Keratinocyte (primary cell): ENCODE data around the gene BCL2L1. TPM values are rescaled to one million over a fixed set of nuclear protein-coding genes. Genes with fewer than 3 reads are reported as not detected.

ENCODE experiments used
- DNase-seq: peaks from one replicate; pipeline ENCODE4 v3.0.0-alpha.2; 2011; ENCODE audit warnings: low read depth, missing footprints, low spot score
- FAIRE-seq: peaks from 2 replicates; lab custom pipeline; 2011; peaks lifted over from hg19 to GRCh38; lab: Jason Lieb, UNC
- H2AFZ ChIP-seq: 2 replicates; pipeline ENCODE4 v1.6.0; 2012; ENCODE audit warnings: low read length, control low read depth, inconsistent platforms; ENCODE audit not compliant: control insufficient read depth
- H3K27ac ChIP-seq: 2 replicates; pipeline ENCODE4 v1.5.1; 2011; ENCODE audit warnings: low read length; ENCODE audit not compliant: control insufficient read depth, insufficient read depth
- H3K27me3 ChIP-seq: 3 replicates; pipeline ENCODE4 v1.6.0; 2011; ENCODE audit warnings: low read length; ENCODE audit not compliant: control insufficient read depth, insufficient read depth; ENCODE audit errors: extremely low read depth
- H3K36me3 ChIP-seq, 2 experiments: 2 replicates in 1 of 2; 3 replicates in 1 of 2; pipeline ENCODE4 v1.5.1; 2011; ENCODE audit warnings: low read length in 2 of 2, mild to moderate bottlenecking in 1 of 2; ENCODE audit not compliant: control insufficient read depth in 2 of 2, insufficient read depth in 2 of 2; ENCODE audit errors: extremely low read depth in 1 of 2
- H3K4me1 ChIP-seq: 3 replicates; pipeline ENCODE4 v1.5.1; 2011; ENCODE audit warnings: low read length; ENCODE audit not compliant: control insufficient read depth, insufficient read depth; ENCODE audit errors: extremely low read depth
- H3K4me2 ChIP-seq: 3 replicates; pipeline ENCODE4 v1.6.0; 2011; ENCODE audit warnings: low read depth, low read length; ENCODE audit not compliant: control insufficient read depth, insufficient read depth; ENCODE audit errors: extremely low read depth
- H3K4me3 ChIP-seq, 3 experiments: fragments of 200-600 bp in 1 of 3; sonication (generic) in 1 of 3; 2 replicates in 2 of 3; 3 replicates in 1 of 3; pipeline ENCODE4 v1.5.1; 2011 to 2016; ENCODE audit warnings: low read length in 3 of 3, mild to moderate bottlenecking in 3 of 3, control low read depth in 2 of 3, inconsistent platforms in 1 of 3, low read depth in 1 of 3, mixed read lengths in 1 of 3, mixed run types in 1 of 3, moderate library complexity in 1 of 3; ENCODE audit not compliant: control insufficient read depth in 2 of 3, insufficient read depth in 2 of 3; ENCODE audit errors: extremely low read depth in 1 of 3
- H3K79me2 ChIP-seq: 2 replicates; pipeline ENCODE4 v1.6.0; 2012; ENCODE audit warnings: low read length; ENCODE audit not compliant: control insufficient read depth, insufficient read depth
- H3K9ac ChIP-seq: 3 replicates; pipeline ENCODE4 v1.6.0; 2011; ENCODE audit warnings: low read length; ENCODE audit not compliant: control insufficient read depth, insufficient read depth; ENCODE audit errors: extremely low read depth
- H3K9me1 ChIP-seq: 3 replicates; pipeline ENCODE4 v1.6.0; 2011; ENCODE audit warnings: low read length; ENCODE audit not compliant: control insufficient read depth, insufficient read depth; ENCODE audit errors: extremely low read depth
- H3K9me3 ChIP-seq: 2 replicates; pipeline ENCODE4 v1.5.1; 2012; ENCODE audit warnings: low read depth, low read length; ENCODE audit not compliant: control insufficient read depth
- H4K20me1 ChIP-seq: 3 replicates; pipeline ENCODE4 v1.6.0; 2011; ENCODE audit warnings: low read length; ENCODE audit not compliant: control insufficient read depth, insufficient read depth; ENCODE audit errors: extremely low read depth
- EZH2 ChIP-seq: IDR thresholded peaks from one replicate; pipeline ENCODE4 v1.6.1; 2012; ENCODE audit warnings: inconsistent platforms, mild to moderate bottlenecking, low read length, moderate library complexity
- dilution Hi-C: fragments of 300-500 bp; cut with MboI; formaldehyde crosslinking; loops from one replicate; pipeline ENCODE4 v1.7.0; 2020; ENCODE audit warnings: low sequenced_read_pairs; ENCODE audit not compliant: extremely low pct_ligation_motif_present
- polyA plus RNA-seq, 5 experiments: library from polyadenylated mRNA; depleted of rRNA in 3 of 5; stranded (reverse) in 3 of 5; stranded (forward) in 1 of 5; unstranded in 1 of 5; fragments of >200 nt; gene quantifications; 1 replicate in 1 of 5; 2 replicates in 3 of 5; 3 replicates in 1 of 5; pipeline versions ENCODE4 v1.2.1 to v1.2.3, GENCODE V29; 2011 to 2012; ENCODE audit warnings: missing spikeins in 2 of 5, low read depth in 1 of 5, low replicate concordance in 1 of 5
- TF ChIP-seq, protein P1 (sequence below), 3 experiments: IDR thresholded peaks in 1 of 3; conservative IDR thresholded peaks in 1 of 3; optimal IDR thresholded peaks in 1 of 3; 2 replicates in 2 of 3; 3 replicates in 1 of 3; pipeline versions ENCODE3 to v1.5.1; 2011; ENCODE audit warnings: low read length in 3 of 3, mild to moderate bottlenecking in 3 of 3, moderate library complexity in 2 of 3, control low read depth in 1 of 3, inconsistent platforms in 1 of 3; ENCODE audit not compliant: insufficient read depth in 2 of 3; ENCODE audit errors: extremely low read depth in 1 of 3

Gene BCL2L1
- polyA plus RNA-seq, 1 donor (not counting 4 experiments of a cell fraction or from before 2014, with no cell fraction given), result 109 TPM

- H3K27ac ChIP-seq, result no peak overlapping the region
- H3K79me2 ChIP-seq, result no peaks in the 10 kb centered on the region
- no peaks in the 10 kb centered on the region for H3K4me1 ChIP-seq
- DNase-seq (no peak), FAIRE-seq (no peak)
- no peaks in the 10 kb centered on the region for H3K36me3 ChIP-seq
- H2AFZ ChIP-seq, result no peak overlapping the region
- TF ChIP-seq, protein P1, sequence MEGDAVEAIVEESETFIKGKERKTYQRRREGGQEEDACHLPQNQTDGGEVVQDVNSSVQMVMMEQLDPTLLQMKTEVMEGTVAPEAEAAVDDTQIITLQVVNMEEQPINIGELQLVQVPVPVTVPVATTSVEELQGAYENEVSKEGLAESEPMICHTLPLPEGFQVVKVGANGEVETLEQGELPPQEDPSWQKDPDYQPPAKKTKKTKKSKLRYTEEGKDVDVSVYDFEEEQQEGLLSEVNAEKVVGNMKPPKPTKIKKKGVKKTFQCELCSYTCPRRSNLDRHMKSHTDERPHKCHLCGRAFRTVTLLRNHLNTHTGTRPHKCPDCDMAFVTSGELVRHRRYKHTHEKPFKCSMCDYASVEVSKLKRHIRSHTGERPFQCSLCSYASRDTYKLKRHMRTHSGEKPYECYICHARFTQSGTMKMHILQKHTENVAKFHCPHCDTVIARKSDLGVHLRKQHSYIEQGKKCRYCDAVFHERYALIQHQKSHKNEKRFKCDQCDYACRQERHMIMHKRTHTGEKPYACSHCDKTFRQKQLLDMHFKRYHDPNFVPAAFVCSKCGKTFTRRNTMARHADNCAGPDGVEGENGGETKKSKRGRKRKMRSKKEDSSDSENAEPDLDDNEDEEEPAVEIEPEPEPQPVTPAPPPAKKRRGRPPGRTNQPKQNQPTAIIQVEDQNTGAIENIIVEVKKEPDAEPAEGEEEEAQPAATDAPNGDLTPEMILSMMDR (optimal IDR thresholded peaks at IDR 0.05 in 1 of 3, IDR thresholded peaks at IDR 0.05 in 1 of 3, conservative IDR thresholded peaks at IDR 0.05 in 1 of 3; ENCODE audit: extremely low read depth in 1 of 3, insufficient read depth in 2 of 3, low read length in 3 of 3), result no peak
- no peak for TF ChIP-seq EZH2
- dilution Hi-C loops, result no loop called here
- H4K20me1 ChIP-seq, result no peaks in the 10 kb centered on the region
- no peaks in the 10 kb centered on the region for H3K9me3 ChIP-seq
- H3K27me3 ChIP-seq, result peaks cover 19% of the 10 kb centered on the region
- no peak overlapping the region for H3K4me2 ChIP-seq
- H3K4me3 ChIP-seq, result no peak overlapping the region
- no peak overlapping the region for H3K9ac ChIP-seq
- no peaks in the 10 kb centered on the region for H3K9me1 ChIP-seq
Measured at GRCh38 chr20:31641391-31641790, 81.3 kb downstream of the BCL2L1 start.

DNA sequence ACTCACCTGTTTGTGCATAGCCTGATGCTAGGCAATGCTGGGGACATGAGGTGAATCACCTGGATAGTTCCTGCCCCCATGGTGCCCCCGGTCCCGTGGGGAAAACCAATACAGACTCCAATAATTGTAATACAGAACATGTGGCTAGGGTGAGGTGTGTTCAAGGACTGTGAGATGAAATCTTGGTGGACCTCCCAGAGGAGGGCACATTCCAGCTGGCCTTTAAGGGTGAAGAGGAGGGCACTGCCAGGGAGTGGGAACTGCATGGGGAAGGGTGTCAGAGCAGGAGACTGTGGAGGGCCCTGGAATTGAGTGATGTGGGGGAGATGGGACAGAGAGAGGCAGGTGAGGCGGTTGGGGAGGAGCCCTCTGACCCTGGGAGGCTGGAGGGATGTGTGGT, 82.4 kb downstream of the BCL2L1 start:
- Histone ChIP-seq H3K9me1 (no peaks in the 10 kb centered on the region), H3K4me1 (no peaks in the 10 kb centered on the region), H3K4me3 (no peak overlapping the region), H2AFZ (no peak overlapping the region), H3K9ac (no peak overlapping the region), H3K27me3 (peaks cover 19% of the 10 kb centered on the region), H3K4me2 (no peak overlapping the region), H3K9me3 (no peaks in the 10 kb centered on the region), H3K36me3 (no peaks in the 10 kb centered on the region), H4K20me1 (no peaks in the 10 kb centered on the region), H3K27ac (no peak overlapping the region), H3K79me2 (no peaks in the 10 kb centered on the region)
- TF ChIP-seq EZH2, result no peak
- TF ChIP-seq, protein P1 (optimal IDR thresholded peaks at IDR 0.05 in 1 of 3, IDR thresholded peaks at IDR 0.05 in 1 of 3, conservative IDR thresholded peaks at IDR 0.05 in 1 of 3; ENCODE audit: extremely low read depth in 1 of 3, insufficient read depth in 2 of 3, low read length in 3 of 3), result no peak
- DNase-seq (no peak), FAIRE-seq (no peak)
- dilution Hi-C loops, result no loop called here
